ENCODE measurements around the gene FFAR3. TPM values are rescaled to one million over a fixed set of nuclear protein-coding genes. Genes with fewer than 3 reads are reported as not detected.
A peak's percentile ranks its signal among the peaks of the same experiment; 100 is the strongest.
"Not testable (repeated sequence)": the region's sequence is repeated elsewhere in the genome, so short reads cannot be mapped to it uniquely, and the experiment has no call there.

Gene FFAR3
- total and polyA plus RNA-seq, 7 experiments from 2014 or later = 0.31 to 0.91 (median 0.72) TPM; not detected in 4

GRCh38 chr19:35378356-35378755 is 20.1 kb downstream of the FFAR3 start:
- Mint-ChIP-seq H3K4me1 (peaks cover 0 to 10% (median 0%) of the 10 kb centered on the region in 7 donors), H3K27ac (no peak overlapping the region), H3K9me3 (peaks cover 0 to 12% (median 0%) of the 10 kb centered on the region in 11 donors), H3K4me3 (no peak overlapping the region), H3K27me3 (peaks cover 0 to 24% (median 13%) of the 10 kb centered on the region in 5 donors), H3K36me3 (no peaks in the 10 kb centered on the region)
- POLR2A ChIA-PET = no interaction called here
- H3K27ac ChIP-seq (ENCODE audit: low read depth, low read length) = no peak overlapping the region
- ATAC-seq = no peak
- intact Hi-C loops (cut with micrococcal nuclease) = no loop called here
- DNase-seq = no peak
- H3K4me3 ChIP-seq (ENCODE audit: low read length) = no peak overlapping the region
- H3K27me3 ChIP-seq (ENCODE audit: control insufficient read depth in 2 of 2, insufficient read depth in 2 of 2, low read length in 2 of 2) = no peaks in the 10 kb centered on the region
- H3K9me3 ChIP-seq (ENCODE audit: control insufficient read depth in 2 of 3, low read length in 3 of 3) = no peaks in the 10 kb centered on the region
- H3K4me1 ChIP-seq (ENCODE audit: control insufficient read depth in 2 of 2, insufficient read depth in 2 of 2, low read length in 2 of 2) = no peaks in the 10 kb centered on the region
- CTCF ChIA-PET = no interaction called here
- no peaks in the 10 kb centered on the region for H3K36me3 ChIP-seq (ENCODE audit: control insufficient read depth in 2 of 3, insufficient read depth in 3 of 3, low read length in 3 of 3)

- H3K4me1 Mint-ChIP-seq; H3K4me3 ChIP-seq (ENCODE audit: low read length); H3K4me3 Mint-ChIP-seq; CTCF ChIA-PET; H3K9me3 ChIP-seq (ENCODE audit: control insufficient read depth in 2 of 3, low read length in 3 of 3); H3K27ac ChIP-seq (ENCODE audit: low read depth, low read length); intact Hi-C loops (cut with micrococcal nuclease); H3K4me1 ChIP-seq (ENCODE audit: control insufficient read depth in 2 of 2, insufficient read depth in 2 of 2, low read length in 2 of 2); ATAC-seq; H3K27ac Mint-ChIP-seq; H3K36me3 ChIP-seq (ENCODE audit: control insufficient read depth in 2 of 3, insufficient read depth in 3 of 3, low read length in 3 of 3); POLR2A ChIA-PET; H3K36me3 Mint-ChIP-seq; DNase-seq; H3K27me3 ChIP-seq (ENCODE audit: control insufficient read depth in 2 of 2, insufficient read depth in 2 of 2, low read length in 2 of 2): not testable (repeated sequence)
- H3K9me3 Mint-ChIP-seq = peaks cover 0 to 12% (median 0%) of the 10 kb centered on the region in 11 donors
- H3K27me3 Mint-ChIP-seq = peaks cover 0 to 24% (median 13%) of the 10 kb centered on the region in 5 donors
Measured at GRCh38 chr19:35379545-35379944, 21.3 kb downstream of the FFAR3 start.

GRCh38 chr19:35379992-35380391 is 21.7 kb downstream of the FFAR3 start:
- H3K9me3 Mint-ChIP-seq = peaks cover 0 to 16% (median 2%) of the 10 kb centered on the region in 11 donors
- Histone ChIP-seq H3K36me3 (ENCODE audit: control insufficient read depth in 2 of 3, insufficient read depth in 3 of 3, low read length in 3 of 3) (no peaks in the 10 kb centered on the region), H3K4me3 (ENCODE audit: low read length) (no peak overlapping the region), H3K27ac (ENCODE audit: low read depth, low read length) (no peak overlapping the region), H3K4me1 (ENCODE audit: control insufficient read depth in 2 of 2, insufficient read depth in 2 of 2, low read length in 2 of 2) (no peaks in the 10 kb centered on the region), H3K27me3 (ENCODE audit: control insufficient read depth in 2 of 2, insufficient read depth in 2 of 2, low read length in 2 of 2) (no peaks in the 10 kb centered on the region), H3K9me3 (ENCODE audit: control insufficient read depth in 2 of 3, low read length in 3 of 3) (no peaks in the 10 kb centered on the region)
- peaks cover 0 to 7% (median 0%) of the 10 kb centered on the region in 7 donors for H3K4me1 Mint-ChIP-seq
- ChIA-PET CTCF (no interaction called here), POLR2A (no interaction called here)
- DNase-seq (no peak), ATAC-seq (no peak)
- intact Hi-C loops (cut with micrococcal nuclease) = no loop called here
- H3K4me3 Mint-ChIP-seq = no peak overlapping the region
- H3K36me3 Mint-ChIP-seq = peaks cover 0 to 4% (median 0%) of the 10 kb centered on the region in 5 donors
- H3K27ac Mint-ChIP-seq = no peak overlapping the region
- peaks cover 0 to 24% (median 13%) of the 10 kb centered on the region in 5 donors for H3K27me3 Mint-ChIP-seq

DNA sequence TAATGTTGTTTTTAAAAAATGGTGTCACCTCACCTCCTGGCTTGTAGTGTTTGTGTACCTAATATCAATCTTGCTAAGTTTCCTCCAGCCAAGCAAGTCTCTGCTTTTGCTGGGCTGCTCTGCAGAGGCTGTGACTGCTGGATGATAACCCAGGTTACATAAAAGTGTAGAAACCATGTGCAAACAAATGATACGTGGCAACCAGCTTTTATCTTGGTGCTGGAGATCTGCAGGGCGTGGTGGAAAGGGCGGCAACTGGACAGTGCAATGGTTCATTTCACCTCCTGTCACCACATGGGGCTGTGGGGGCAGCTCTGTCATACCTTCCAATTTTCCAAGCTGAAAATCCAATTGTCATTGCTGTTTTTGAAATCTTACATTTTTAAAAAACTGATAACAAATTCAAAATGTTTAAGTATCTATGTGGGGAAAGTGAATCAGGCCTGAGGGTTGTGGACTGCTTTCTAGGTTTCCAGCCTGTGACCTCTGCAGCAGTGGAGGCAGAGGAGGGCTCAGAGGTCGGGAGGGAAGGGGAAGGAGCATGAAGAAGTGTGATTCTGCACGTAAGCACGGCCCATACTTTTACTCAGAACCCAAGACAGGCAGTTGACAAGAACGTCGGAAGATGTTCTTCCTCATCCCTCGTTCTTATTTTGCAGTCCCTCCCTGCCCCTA is 22.3 kb downstream of the FFAR3 start:
- Mint-ChIP-seq H3K9me3 (peaks cover 0 to 16% (median 2%) of the 10 kb centered on the region in 11 donors), H3K27me3 (peaks cover 0 to 21% (median 13%) of the 10 kb centered on the region in 5 donors), H3K4me1 (peaks cover 0 to 4% (median 0%) of the 10 kb centered on the region in 7 donors), H3K4me3 (no peak overlapping the region), H3K36me3 (peaks cover 0 to 4% (median 0%) of the 10 kb centered on the region in 5 donors), H3K27ac (no peak overlapping the region)
- H3K36me3 ChIP-seq (ENCODE audit: control insufficient read depth in 2 of 3, insufficient read depth in 3 of 3, low read length in 3 of 3) = no peaks in the 10 kb centered on the region
- H3K9me3 ChIP-seq (ENCODE audit: control insufficient read depth in 2 of 3, low read length in 3 of 3) = no peaks in the 10 kb centered on the region
- no peaks in the 10 kb centered on the region for H3K4me1 ChIP-seq (ENCODE audit: control insufficient read depth in 2 of 2, insufficient read depth in 2 of 2, low read length in 2 of 2)
- ChIA-PET CTCF (no interaction called here), POLR2A (no interaction called here)
- H3K27me3 ChIP-seq (ENCODE audit: control insufficient read depth in 2 of 2, insufficient read depth in 2 of 2, low read length in 2 of 2) = no peaks in the 10 kb centered on the region
- no peak overlapping the region for H3K27ac ChIP-seq (ENCODE audit: low read depth, low read length)
- H3K4me3 ChIP-seq (ENCODE audit: low read length) = no peak overlapping the region
- no peak for ATAC-seq
- intact Hi-C loops (cut with micrococcal nuclease) = no loop called here
- DNase-seq = no peak

GRCh38 chr19:35381318-35381717 is 23.1 kb downstream of the FFAR3 start:
- Mint-ChIP-seq H3K9me3 (peaks cover 0 to 18% (median 5%) of the 10 kb centered on the region in 11 donors), H3K36me3 (peaks cover 0 to 5% (median under 1%) of the 10 kb centered on the region in 5 donors), H3K4me3 (no peak overlapping the region), H3K27me3 (peaks cover 0 to 21% (median 9%) of the 10 kb centered on the region in 5 donors), H3K27ac (no peak overlapping the region), H3K4me1 (peaks cover 0 to 4% (median 0%) of the 10 kb centered on the region in 7 donors)
- Histone ChIP-seq H3K4me1 (ENCODE audit: control insufficient read depth in 2 of 2, insufficient read depth in 2 of 2, low read length in 2 of 2) (no peaks in the 10 kb centered on the region), H3K27ac (ENCODE audit: low read depth, low read length) (no peak overlapping the region), H3K27me3 (ENCODE audit: control insufficient read depth in 2 of 2, insufficient read depth in 2 of 2, low read length in 2 of 2) (no peaks in the 10 kb centered on the region), H3K36me3 (ENCODE audit: control insufficient read depth in 2 of 3, insufficient read depth in 3 of 3, low read length in 3 of 3) (no peaks in the 10 kb centered on the region), H3K4me3 (ENCODE audit: low read length) (no peak overlapping the region), H3K9me3 (ENCODE audit: control insufficient read depth in 2 of 3, low read length in 3 of 3) (no peaks in the 10 kb centered on the region)
- ATAC-seq (no peak), DNase-seq (no peak)
- CTCF ChIA-PET = no interaction called here
- intact Hi-C loops (cut with micrococcal nuclease) = no loop called here
- POLR2A ChIA-PET = no interaction called here

DNA sequence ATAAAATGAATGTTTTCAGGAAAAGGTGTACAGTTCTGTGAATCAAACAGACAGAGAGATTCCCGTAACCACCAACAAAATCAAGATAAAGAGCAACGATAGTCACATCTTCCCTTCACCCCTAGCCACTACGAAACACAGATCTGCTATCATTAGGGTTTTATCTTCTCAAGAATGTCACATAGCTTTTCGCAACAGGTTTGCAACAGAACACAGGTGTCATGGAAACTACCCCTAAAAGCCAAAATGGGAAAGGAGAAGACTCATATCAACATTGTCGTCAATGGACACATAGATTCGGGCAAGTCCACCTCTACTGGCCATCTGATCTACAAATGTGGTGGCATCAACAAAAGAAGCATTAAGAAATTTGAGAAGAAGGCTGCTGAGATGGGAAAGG is 23.7 kb downstream of the FFAR3 start:
- Histone ChIP-seq H3K9me3 (ENCODE audit: control insufficient read depth in 2 of 3, low read length in 3 of 3) (no peaks in the 10 kb centered on the region), H3K36me3 (ENCODE audit: control insufficient read depth in 2 of 3, insufficient read depth in 3 of 3, low read length in 3 of 3) (no peaks in the 10 kb centered on the region), H3K4me1 (ENCODE audit: control insufficient read depth in 2 of 2, insufficient read depth in 2 of 2, low read length in 2 of 2) (no peaks in the 10 kb centered on the region), H3K27ac (ENCODE audit: low read depth, low read length) (no peak overlapping the region), H3K27me3 (ENCODE audit: control insufficient read depth in 2 of 2, insufficient read depth in 2 of 2, low read length in 2 of 2) (no peaks in the 10 kb centered on the region), H3K4me3 (ENCODE audit: low read length) (no peak overlapping the region)
- Mint-ChIP-seq H3K4me1 (peaks cover 0 to 3% (median 0%) of the 10 kb centered on the region in 7 donors), H3K27ac (no peak overlapping the region), H3K4me3 (no peak overlapping the region), H3K9me3 (peaks cover 0 to 24% (median 8%) of the 10 kb centered on the region in 11 donors), H3K36me3 (peaks cover 0 to 9% (median 5%) of the 10 kb centered on the region in 5 donors), H3K27me3 (peaks cover 0 to 21% (median 13%) of the 10 kb centered on the region in 5 donors)
- ChIA-PET CTCF (interaction anchor here (0.7 kb wide), 1 partner anchor 122 kb away, joined by 3 read pairs; no protein-coding TSS in a partner anchor), POLR2A (no interaction called here)
- intact Hi-C loops (cut with micrococcal nuclease) = no loop called here
- DNase-seq (no peak), ATAC-seq (peak; percentile 38)

GRCh38 chr19:35383536-35383935 is 25.3 kb downstream of the FFAR3 start:
- peaks cover 0 to 9% (median 5%) of the 10 kb centered on the region in 5 donors for H3K36me3 Mint-ChIP-seq
- H3K27ac Mint-ChIP-seq = no peak overlapping the region
- no peak overlapping the region for H3K4me3 Mint-ChIP-seq
- peaks cover 0 to 19% (median 8%) of the 10 kb centered on the region in 11 donors for H3K9me3 Mint-ChIP-seq
- ATAC-seq = no peak
- intact Hi-C loops (cut with micrococcal nuclease) = no loop called here
- CTCF ChIA-PET = no interaction called here
- Histone ChIP-seq H3K4me3 (ENCODE audit: low read length) (no peak overlapping the region), H3K9me3 (ENCODE audit: control insufficient read depth in 2 of 3, low read length in 3 of 3) (no peaks in the 10 kb centered on the region), H3K27ac (ENCODE audit: low read depth, low read length) (no peak overlapping the region), H3K4me1 (ENCODE audit: control insufficient read depth in 2 of 2, insufficient read depth in 2 of 2, low read length in 2 of 2) (no peaks in the 10 kb centered on the region), H3K36me3 (ENCODE audit: control insufficient read depth in 2 of 3, insufficient read depth in 3 of 3, low read length in 3 of 3) (no peaks in the 10 kb centered on the region), H3K27me3 (ENCODE audit: control insufficient read depth in 2 of 2, insufficient read depth in 2 of 2, low read length in 2 of 2) (no peaks in the 10 kb centered on the region)
- peaks cover 0 to 19% (median 13%) of the 10 kb centered on the region in 5 donors for H3K27me3 Mint-ChIP-seq
- peaks cover 0 to 2% (median 0%) of the 10 kb centered on the region in 7 donors for H3K4me1 Mint-ChIP-seq
- POLR2A ChIA-PET = no interaction called here
- DNase-seq = no peak
